ENCODE results near the gene CHRNB2. TPM values are rescaled to one million over a fixed set of nuclear protein-coding genes. Genes with fewer than 3 reads are reported as not detected.

CHRNB2 gene
- total RNA-seq, 1 experiment from 2014 or later, result 0.21 TPM

DNA sequence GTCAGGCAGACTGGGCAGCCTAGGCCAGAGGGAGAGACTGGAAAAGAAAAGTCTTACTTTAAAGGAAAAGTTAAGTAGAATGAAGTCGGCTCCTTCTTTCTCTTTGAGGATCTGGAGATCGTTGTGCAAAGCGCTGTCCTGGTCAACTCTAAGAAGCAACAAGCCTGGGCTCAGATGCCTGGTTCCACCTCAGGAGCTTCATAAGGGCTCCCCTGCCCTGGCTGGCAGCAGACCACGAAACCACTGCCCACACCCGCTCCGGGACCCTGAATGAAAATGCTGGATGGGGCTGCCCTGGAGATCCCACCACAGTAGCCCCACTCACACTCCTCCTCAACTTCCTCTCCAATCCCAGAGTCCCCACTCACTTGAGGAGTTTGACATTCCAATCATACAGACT is 15.5 kb upstream of the CHRNB2 start:
- Mint-ChIP-seq H3K27ac (ENCODE audit: low read depth, unreplicated experiment) (no peak overlapping the region), H3K9me3 (ENCODE audit: unreplicated experiment) (no peaks in the 10 kb centered on the region), H3K27me3 (ENCODE audit: insufficient read depth, unreplicated experiment) (no peaks in the 10 kb centered on the region), H3K36me3 (ENCODE audit: insufficient read depth, unreplicated experiment) (peaks cover 78% of the 10 kb centered on the region), H3K4me1 (ENCODE audit: insufficient read depth, unreplicated experiment) (peaks cover 18% of the 10 kb centered on the region), H3K4me3 (ENCODE audit: unreplicated experiment) (no peak overlapping the region)
- CTCF ChIA-PET, result interaction anchor here (0.6 to 11.3 kb wide), 6 partner anchors 17 to 461 kb away, joined by 3 to 128 read pairs (median 4); no protein-coding TSS in a partner anchor
- TF ChIP-seq, protein P1, sequence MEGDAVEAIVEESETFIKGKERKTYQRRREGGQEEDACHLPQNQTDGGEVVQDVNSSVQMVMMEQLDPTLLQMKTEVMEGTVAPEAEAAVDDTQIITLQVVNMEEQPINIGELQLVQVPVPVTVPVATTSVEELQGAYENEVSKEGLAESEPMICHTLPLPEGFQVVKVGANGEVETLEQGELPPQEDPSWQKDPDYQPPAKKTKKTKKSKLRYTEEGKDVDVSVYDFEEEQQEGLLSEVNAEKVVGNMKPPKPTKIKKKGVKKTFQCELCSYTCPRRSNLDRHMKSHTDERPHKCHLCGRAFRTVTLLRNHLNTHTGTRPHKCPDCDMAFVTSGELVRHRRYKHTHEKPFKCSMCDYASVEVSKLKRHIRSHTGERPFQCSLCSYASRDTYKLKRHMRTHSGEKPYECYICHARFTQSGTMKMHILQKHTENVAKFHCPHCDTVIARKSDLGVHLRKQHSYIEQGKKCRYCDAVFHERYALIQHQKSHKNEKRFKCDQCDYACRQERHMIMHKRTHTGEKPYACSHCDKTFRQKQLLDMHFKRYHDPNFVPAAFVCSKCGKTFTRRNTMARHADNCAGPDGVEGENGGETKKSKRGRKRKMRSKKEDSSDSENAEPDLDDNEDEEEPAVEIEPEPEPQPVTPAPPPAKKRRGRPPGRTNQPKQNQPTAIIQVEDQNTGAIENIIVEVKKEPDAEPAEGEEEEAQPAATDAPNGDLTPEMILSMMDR (IDR thresholded peaks at IDR 0.05; ENCODE audit: unreplicated experiment), result no peak
- POLR2A ChIA-PET, result interaction anchor here (1.1 to 1.2 kb wide), 2 partner anchors 574 to 578 kb away, joined by 3 read pairs; no protein-coding TSS in a partner anchor
- DNase-seq (ENCODE audit: unreplicated experiment), result no peak
- BruUV-seq (replicated peaks), result no TSS peak
- intact Hi-C loops (cut with micrococcal nuclease), result no loop called here

DNA sequence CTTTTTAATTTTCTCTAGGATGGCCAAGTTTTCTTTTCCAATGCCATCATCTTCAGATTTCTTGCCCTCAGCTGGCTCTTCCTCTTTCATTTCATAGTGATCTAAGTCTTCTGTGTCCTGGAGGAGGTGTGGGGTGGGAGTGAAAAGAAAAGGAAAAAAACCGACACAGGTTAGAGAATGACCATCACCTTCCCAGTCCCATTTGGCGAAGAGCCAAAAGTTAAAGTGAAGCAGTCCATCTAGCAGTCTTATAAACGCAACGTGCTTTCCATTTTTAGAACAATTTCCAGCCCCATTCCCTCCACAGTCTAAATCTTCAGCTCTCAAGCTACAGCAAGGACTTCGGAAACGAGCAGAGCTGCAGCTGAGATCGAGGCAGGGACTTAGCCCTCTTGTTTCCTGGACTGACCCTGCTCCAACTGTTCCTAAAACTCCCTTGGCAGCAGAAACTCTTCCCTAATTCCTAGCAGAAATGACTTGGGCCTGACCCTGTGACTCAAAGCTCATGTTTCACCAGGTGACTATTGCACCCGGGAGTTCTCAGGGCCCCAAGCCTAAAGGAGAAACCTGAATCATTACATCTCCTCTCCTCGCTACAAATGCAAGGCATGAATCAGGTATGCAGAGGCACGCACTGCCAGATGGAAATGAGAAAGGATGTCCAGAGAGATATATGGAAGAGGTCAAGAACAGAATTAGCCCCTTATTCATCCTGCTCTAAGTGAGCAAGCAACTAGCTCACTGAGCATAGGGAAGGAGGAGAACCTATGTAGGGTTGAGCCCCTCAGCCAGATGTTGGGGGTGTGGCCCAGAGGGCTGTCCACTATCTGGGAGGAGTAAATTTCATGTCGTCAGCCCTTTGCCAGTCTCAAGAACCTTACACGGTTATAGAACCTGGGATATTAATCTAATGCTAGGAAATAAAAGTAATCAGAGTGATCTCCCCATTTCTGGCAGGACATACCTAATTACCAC is 14.2 kb upstream of the CHRNB2 start:
- CTCF ChIA-PET, result interaction anchor here (0.6 to 11.3 kb wide), 10 partner anchors 19 to 532 kb away, joined by 3 to 128 read pairs (median 4); partner anchors contain the start of gene IL6R
- Mint-ChIP-seq H3K36me3 (ENCODE audit: insufficient read depth, unreplicated experiment) (peaks cover 78% of the 10 kb centered on the region), H3K9me3 (ENCODE audit: unreplicated experiment) (no peaks in the 10 kb centered on the region), H3K27me3 (ENCODE audit: insufficient read depth, unreplicated experiment) (no peaks in the 10 kb centered on the region), H3K4me3 (ENCODE audit: unreplicated experiment) (no peak overlapping the region), H3K27ac (ENCODE audit: low read depth, unreplicated experiment) (no peak overlapping the region), H3K4me1 (ENCODE audit: insufficient read depth, unreplicated experiment) (peaks cover 22% of the 10 kb centered on the region)
- no TSS peak for BruUV-seq (replicated peaks)
- DNase-seq (ENCODE audit: unreplicated experiment), result peak; percentile 39
- POLR2A ChIA-PET, result interaction anchor here (0.8 to 1.2 kb wide), 4 partner anchors 69 to 573 kb away, joined by 3 to 4 read pairs (median 3); no protein-coding TSS in a partner anchor
- TF ChIP-seq, protein P1 (IDR thresholded peaks at IDR 0.05; ENCODE audit: unreplicated experiment), result no peak
- intact Hi-C loops (cut with micrococcal nuclease), result no loop called here

DNA sequence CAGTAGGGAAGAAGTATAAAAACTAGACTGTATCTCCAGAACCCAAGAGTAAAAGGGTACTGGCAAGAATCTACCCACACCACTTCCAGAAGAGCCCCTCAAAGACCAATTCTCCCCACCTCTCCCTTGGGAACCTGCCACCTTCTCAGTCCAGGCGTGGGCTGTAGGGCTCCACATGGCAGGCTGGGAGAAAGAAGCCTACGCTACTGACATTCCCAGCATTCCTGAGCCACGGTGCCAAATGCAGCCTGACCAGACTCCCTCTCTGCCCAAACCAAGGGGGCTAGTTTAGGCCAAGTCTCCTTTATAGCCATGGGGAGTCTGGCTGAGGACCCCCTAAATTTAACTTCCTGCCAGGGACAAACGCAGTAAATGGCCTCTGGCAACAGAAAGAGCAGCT is 11.2 kb upstream of the CHRNB2 start:
- TF ChIP-seq, protein P1 (IDR thresholded peaks at IDR 0.05; ENCODE audit: unreplicated experiment), result no peak
- Mint-ChIP-seq H3K27me3 (ENCODE audit: insufficient read depth, unreplicated experiment) (no peaks in the 10 kb centered on the region), H3K9me3 (ENCODE audit: unreplicated experiment) (no peaks in the 10 kb centered on the region), H3K4me3 (ENCODE audit: unreplicated experiment) (peak overlapping the region; percentile 76), H3K36me3 (ENCODE audit: insufficient read depth, unreplicated experiment) (peaks cover 59% of the 10 kb centered on the region), H3K27ac (ENCODE audit: low read depth, unreplicated experiment) (peak overlapping the region; percentile 65), H3K4me1 (ENCODE audit: insufficient read depth, unreplicated experiment) (peaks cover 23% of the 10 kb centered on the region)
- intact Hi-C loops (cut with micrococcal nuclease), result loop anchor here (5.0 kb wide), 2 partner anchors 446 to 496 kb away; partner anchors contain the start of genes ADAM15 and ZBTB7B
- no TSS peak for BruUV-seq (replicated peaks)
- ChIA-PET POLR2A (interaction anchor here (0.8 to 1.5 kb wide), 3 partner anchors 17 to 150 kb away, joined by 3 to 5 read pairs (median 3); no protein-coding TSS in a partner anchor), CTCF (interaction anchor here (0.7 to 2.3 kb wide), 6 partner anchors 9 to 616 kb away, joined by 3 to 12 read pairs (median 4); partner anchors contain the start of gene KRTCAP2)
- no peak for DNase-seq (ENCODE audit: unreplicated experiment)

Data from MCF 10A (cell line).